UCSD-AML1 (cell line): ENCODE measurements around the gene SLC25A34.

Experiments
- DNase-seq: peaks from one replicate; lab custom pipeline; 2025; ENCODE audit not compliant: unreplicated experiment; lab: John Stamatoyannopoulos, UW

Gene SLC25A34

DNA sequence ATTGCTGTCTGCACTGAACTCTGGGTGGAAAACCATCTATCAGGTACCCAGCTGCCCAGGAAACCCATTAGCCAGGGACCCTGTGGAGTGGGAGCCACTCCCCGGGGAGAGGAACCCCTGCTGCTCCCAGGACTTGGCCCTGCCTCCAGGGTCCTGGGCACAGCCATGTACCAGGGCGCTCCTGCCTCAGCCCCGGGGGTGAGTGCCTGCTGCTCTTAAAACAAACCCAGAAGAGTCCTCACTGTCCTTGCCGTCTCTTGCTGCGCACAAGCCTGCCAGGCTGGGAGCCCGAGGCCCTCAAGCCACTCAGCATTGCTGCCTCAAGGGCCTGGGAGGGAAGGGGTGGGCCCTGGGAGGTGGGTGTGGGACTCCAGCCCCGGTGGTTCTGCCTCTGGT lies 3.4 kb upstream of the SLC25A34 start:
- DNase-seq: no peak

DNA sequence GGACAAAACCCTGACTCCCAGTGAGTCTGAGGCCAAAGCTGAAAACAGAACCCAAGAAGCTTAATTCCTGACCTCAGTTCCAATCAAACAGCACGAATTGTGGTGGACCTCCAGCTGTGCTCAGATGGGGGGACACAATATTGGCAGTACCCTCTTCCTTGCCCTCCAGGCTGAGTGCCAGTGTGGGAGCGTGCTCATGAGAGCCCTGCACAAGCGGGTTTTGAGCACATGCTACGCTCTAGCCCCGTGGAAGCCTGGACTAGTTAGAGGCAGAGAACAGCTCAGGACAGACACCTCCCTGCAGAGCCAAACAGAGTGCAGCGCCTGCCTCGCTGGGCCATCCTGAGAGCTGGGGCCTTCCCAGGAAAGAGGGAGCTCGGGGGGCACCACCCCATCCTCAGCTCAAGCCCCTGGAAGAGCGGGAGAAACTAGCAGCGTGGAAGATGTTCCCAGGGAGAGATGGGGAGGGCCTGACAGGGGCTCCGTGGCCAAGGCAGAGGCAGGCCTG lies 2.8 kb upstream of the SLC25A34 start:
- no peak for DNase-seq

DNA sequence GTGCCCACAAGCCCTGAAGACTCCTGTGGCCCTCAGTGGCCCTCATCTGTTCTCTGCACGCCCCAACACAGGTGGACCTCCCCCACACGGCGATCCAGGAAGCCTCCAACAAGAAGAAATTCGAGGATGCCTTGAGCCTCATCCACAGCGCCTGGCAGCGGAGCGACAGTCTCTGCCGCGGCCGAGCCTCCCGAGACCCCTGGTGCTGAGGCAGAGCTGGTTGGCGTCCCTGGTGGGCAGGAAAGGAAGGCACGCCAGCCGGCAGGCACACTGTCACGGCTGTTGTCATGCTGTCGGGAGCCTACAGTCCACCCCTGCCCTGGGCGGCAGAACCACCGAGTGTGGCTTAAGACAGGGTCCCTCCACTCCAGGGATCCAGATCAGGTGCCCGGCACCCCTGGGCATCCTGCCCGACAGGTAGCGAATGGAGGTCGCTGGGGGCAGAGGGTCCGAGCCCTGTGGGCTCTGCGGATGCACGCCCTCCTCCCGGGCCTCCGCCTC lies 2.3 kb upstream of the SLC25A34 start:
- no peak for DNase-seq

DNA sequence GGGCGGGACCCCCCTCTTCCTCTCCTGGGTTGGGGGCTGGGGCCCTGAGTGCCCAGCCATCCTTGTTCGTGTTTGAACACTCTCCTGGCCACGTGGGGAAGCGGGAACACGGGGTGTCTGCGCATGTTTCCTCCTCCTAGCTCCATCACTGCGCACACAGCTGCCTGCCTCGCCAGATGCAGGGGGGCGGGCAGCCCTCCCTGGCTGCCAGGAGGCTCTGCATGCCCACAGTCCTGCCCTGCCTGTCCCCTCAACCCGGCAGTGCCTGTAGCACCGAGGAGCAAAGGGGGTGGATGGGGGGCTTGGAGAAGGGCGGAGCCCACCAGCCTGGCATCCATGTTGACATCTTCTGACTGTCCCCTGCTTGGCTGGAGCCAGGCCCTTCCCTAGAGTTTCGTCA lies 1.8 kb upstream of the SLC25A34 start:
- DNase-seq: no peak

DNA sequence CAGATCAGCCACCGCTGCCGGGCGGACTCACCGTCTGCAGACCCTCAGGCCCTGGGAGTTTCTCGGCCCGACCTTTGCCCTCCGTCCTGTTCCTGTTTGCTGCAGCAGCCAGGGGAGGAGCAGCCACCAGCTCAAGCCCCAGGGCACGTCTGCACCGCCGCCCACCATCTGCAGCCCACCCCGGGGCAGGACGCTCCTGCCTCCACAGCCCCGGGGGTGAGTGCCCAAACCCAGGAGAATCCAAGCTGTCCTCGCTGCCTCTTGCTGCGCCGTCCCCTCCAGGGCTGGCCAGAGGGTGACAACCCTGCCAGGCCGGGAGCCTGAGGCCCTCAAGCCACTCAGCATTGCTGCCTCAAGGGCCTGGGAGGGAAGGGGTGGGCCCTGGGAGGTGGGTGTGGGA lies 1.2 kb upstream of the SLC25A34 start:
- DNase-seq: no peak

DNA sequence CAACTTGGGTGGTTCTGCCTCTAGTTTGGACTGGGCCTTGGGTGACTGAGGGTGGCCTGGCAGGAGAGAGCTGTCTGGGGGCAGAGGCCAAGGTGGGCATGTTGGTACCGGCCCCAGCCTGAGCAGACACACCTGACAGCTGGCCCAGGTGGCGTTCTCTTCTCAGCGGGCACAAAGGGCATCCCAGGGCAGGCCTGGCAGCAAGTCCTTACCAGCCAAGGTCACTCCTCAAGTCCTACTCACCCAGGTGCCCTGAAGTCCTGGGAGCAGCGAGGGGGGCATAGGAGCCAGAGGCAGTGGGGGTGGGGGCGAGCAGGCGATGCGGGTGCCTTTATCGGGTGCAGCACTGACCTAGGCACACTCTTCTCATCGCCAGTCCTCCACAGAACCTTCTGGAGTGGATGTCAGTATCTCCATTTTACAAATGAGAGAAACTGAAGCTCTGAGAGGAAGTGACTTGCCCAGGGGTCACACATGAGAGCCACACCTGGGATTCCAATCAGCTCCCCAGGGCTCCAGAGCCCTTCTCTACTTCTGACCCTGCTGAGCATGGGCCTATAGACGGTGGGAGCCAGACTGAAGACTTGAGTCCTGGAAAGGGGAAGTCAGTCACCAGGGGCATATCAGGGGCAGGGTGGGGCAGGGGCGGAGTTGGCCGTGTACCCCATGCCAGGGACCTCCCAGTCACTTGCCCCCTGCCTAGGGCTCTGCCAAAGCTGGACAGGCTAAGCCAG lies 587 bp upstream of the SLC25A34 start:
- DNase-seq: no peak

DNA sequence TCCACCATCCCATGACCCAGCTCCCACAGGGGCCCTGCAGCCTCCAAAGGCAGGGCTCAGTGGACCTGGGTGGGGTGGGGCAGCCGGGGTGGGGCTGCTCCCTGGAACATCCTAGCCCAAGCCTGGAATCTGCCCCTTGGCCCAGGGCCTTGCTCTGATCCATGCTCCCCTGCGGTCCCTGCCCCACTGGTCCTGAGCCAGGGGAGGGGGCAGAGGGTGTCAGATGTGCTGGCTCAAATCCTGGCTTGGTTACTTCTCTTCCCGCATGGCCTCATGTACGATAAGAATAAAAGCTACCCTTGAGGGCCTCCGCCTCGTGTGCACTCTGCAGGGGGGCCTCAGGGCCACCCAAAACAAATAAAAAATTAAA lies 819 bp downstream of the SLC25A34 start:
- DNase-seq: no peak

DNA sequence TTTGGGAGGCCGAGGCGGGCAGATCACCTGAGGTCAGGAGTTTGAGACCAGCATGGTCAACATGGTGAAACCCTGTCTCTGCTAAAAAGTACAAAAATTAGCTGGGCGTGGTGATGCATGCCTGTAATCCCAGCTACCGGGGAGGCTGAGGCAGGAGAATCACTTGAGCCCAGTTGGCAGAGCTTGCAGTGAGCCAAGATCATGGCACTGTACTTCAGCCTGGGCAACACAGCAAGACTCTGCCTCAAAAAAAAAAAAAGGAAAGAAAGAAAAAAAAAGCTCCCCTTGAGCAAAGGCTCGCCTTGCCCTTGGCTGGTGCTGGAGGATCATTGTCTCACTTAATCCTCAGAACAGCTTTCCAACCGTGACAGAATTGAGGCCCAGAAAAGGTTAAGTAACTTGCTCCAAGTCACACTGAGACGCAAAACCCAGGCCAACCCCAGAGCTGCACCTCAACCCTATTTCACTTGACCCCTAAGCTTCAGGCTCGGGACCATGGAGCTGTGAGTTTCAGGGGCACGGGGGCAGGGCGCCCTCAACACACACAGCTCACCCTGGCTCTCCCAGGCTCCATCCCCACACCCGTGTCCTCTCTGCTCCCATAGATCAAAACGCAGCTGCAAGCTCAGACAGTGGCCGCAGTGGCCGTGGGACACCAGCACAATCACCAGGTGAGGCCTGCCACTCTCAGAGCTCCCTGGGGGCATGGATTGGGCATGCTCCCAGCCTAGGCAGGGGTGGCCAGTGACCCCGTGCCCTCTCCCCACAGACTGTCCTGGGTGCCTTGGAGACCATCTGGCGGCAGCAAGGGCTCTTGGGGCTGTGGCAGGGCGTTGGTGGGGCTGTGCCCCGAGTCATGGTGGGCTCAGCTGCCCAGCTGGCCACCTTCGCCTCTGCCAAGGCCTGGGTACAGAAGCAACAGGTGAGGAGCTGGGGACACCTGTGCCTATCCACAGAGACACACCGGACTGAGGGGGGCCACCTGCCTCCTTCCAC lies 1.6 kb downstream of the SLC25A34 start:
- no peak for DNase-seq

DNA sequence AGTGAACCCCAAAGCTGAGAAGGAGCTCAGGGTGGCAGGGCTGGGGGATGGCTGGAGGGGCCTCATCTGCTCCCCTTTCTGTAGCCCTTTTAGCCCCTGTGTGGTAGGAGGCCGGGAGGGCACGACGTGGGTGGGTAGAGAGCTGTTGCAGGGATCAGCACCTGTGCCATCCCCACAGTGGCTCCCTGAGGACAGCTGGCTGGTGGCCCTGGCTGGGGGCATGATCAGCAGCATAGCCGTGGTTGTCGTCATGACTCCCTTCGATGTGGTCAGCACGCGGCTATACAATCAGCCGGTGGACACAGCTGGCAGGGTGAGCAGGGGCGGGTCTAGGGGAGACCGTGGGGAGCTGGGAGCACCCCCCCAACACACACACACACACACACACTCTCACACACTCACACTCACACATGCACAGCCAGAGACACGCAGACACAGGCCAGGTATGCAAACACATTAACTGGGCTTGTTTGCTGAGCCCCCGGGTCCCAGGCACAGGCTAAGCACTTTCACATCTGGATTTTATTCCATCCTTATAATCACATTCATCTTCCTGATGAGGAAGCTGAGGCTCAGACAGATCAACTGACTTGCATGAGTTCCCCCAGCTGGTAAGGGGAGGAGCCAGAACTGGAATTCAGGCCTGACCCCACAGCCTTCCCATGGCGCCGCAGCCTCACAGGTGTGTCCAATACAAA lies 2.5 kb downstream of the SLC25A34 start:
- DNase-seq: no peak

DNA sequence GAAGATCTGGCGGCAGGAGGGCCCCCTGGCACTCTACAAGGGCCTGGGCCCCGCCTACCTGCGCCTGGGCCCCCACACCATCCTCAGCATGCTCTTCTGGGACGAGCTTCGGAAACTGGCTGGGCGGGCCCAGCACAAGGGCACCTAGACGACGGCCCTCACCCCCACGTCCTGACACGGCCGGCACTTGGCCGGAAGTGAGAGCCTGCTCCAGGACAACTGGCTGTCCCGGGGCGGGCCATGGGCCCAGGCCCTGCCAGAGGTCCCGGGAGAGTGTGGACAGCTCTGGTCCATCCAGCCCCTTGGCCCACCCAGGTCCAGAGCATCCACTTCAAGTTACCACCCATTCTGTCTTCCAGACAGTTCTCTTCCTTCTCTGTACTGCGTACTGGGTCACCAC lies 3.2 kb downstream of the SLC25A34 start:
- DNase-seq: no peak

DNA sequence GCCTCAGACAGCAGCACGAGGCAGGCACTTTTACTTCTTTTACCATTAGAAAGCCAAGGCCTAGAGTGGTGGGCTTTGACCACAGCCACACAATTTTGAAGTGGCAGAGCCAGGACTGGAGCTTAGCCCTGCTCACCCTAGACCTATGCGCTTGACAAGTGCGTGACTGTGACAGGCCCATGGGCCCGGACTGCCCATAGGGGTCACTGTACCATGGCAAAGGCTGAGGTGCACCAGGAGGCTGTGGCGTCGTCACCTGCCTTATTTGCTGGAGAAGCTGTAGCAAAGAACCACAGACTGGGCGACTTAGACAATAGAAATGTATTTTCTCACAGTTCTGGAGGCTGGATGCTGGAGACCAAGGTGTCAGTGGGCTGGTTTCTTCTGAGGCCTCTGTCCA lies 3.7 kb downstream of the SLC25A34 start:
- no peak for DNase-seq

DNA sequence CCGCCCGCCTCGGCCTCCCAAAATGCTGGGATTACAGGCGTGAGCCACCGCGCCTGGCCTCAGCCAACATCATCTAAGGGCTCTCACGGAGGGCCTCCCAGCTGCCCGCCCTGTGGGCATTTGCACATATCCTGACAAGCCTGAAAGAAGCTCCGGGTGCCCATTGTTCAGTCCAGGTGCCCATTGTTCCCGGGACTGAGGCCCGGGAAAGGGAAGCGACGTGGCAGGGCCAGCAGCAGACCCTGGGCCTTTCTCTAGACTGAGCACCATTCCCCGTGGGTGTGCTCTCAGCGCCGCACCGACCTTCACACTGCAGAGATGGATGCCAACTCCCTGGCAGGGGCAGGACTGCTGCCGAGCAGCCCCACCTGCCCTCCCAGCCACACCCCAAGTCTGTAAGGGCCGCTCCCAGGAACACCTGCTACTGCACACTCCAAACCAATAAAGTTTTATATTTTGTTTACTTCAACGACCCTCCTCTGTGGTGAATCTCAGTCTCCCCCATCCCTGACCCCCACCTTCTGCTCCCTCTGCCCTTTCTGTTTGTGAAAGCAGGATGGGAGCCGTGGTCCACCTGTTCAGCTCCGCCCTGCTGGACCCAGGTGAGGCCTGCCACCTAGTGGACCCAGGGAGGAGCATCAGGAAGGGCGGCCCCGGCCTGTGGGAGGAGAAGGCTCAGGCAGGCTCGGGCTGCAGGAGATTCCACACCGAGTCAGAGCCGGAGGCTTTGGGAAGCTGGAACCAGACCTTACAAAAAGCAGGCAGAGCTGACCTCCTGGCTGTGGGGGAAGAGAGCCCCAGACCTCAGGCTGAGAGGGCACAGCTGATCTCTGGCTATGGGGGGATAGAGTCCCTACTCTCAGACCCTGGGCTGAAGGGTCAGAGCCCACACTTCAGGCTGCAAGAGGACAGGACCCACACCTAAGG lies 5.1 kb downstream of the SLC25A34 start:
- peak; percentile 60 for DNase-seq

DNA sequence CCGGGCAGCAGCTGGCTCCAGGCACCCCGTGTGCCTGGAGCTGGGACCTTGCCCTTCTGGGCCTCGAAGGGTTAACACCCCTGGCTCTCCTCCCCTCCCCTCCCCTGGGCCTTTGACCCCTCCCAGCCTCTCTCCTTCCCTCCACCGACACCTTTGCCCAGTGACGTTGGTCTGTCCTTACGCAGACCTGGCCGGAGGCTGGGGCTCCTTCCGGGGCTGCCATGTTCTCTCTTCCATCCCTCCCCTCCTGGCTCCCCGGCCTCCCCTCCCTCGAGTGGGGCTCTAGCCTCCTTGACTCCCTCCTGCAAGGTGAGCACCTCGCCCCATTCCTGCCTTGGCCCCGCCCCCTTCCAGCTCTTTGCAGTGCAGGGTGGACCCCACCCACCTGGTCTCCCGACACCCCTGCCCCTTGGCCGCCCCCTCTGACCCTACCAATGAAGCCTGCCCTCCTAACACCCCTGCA lies 6.3 kb downstream of the SLC25A34 start, which contains the start of gene TMEM82:
Gene TMEM82, plus strand, starts transcription at position 161 of the 463 bp plus-strand sequence. Its CDS starts 61 bp downstream, at position 222.
- DNase-seq: no peak

DNA sequence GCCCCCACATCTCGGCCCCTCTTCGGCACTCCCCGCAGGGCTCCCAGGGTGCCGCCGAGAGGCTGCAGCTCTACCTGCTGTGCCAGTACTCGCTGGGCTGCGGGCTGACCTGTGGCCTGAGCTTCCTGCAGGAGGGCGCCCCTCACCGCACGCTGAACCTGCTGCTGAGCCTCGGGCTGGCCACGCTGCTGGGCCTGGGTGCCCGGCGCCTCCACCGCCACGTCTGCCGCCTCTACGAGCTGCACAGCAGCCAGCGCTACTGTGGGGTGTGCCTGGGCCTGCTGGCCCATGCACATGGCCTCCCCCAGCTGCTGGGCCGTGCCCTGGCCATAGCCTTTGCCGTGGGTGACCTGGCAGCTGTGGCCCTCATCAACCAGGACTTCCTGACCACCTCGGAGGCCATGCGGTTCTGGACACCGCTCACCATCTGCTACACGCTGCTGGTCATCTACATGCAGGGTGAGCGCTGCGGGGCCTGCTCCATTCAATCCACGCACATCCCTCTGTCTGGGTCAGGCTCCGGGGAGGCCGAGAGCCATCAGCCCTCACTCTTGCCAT lies 8.1 kb downstream of the SLC25A34 start:
- DNase-seq: no peak

DNA sequence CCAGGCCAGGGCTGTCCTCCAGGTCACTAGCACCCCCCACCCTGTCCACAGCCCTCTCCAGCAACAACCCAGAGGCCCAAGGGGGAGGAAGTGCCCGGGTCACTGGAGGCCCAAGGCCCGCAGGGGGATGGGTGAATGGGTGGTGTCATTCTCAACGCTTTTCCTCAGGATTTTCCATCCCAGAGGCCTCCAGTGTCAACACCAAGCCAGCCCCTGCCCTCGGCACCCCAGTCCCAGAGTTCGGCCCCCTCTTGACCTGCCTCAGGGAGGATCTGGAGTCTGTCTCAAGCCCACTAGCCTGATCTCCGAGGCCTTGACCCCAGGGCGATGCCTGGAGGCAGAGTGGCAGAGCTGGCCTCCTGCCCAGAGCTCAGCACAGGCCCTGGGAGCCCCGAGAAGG lies 11.3 kb downstream of the SLC25A34 start:
- DNase-seq: no peak

DNA sequence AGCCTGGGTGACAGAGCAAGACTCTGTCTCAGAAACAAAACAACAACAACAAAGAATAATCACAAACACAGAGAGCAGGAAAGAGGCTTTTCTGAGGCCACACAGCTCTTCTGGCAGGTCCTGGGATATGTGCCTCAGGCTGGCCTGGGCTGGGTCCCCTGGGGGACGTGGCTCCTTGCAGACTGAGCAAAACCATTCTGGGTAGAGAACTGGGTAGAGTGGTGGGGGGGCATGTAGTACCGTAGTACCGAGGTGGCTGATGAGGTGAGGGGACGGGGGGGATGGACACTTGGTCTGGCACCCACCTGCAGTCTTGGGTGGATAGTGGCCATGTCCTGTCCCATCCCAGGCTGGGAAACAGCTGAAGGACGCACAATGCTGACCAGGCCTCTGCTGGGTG lies 12.2 kb downstream of the SLC25A34 start:
- no peak for DNase-seq

DNA sequence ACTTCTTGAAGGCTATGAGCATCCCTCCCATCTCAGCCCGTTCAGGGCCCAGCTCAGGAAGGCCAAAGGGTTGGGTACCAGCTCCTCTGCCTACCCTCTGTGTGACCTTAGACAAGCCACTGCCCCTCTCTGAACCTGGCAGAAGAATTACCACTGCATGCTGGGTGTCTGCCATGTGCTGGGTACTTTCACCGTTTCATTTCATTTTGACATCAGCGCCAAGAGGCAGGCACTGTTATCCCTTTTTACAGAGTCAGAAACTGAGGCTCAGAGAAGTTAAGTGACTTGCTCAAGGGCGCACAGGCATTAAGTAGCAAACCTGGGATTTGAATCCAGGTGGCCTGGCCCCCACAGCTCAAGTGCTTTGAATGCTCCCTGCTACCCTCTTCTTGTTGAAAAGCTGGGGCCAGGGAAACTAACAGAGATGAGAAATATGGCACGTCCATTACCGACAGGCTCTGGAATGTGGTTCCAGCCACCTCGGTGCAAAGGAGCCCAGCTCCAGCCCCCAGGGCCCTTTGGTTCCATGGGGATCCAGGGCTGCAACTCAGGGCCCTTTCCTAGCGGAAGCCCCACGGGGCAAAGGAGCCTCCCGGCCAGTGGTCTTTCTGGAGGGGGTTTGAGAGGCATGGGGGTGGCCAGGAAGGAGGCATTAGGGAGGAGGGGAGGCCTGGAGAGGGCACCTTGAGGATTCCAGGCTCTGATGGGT lies 12.8 kb downstream of the SLC25A34 start:
- no peak for DNase-seq

DNA sequence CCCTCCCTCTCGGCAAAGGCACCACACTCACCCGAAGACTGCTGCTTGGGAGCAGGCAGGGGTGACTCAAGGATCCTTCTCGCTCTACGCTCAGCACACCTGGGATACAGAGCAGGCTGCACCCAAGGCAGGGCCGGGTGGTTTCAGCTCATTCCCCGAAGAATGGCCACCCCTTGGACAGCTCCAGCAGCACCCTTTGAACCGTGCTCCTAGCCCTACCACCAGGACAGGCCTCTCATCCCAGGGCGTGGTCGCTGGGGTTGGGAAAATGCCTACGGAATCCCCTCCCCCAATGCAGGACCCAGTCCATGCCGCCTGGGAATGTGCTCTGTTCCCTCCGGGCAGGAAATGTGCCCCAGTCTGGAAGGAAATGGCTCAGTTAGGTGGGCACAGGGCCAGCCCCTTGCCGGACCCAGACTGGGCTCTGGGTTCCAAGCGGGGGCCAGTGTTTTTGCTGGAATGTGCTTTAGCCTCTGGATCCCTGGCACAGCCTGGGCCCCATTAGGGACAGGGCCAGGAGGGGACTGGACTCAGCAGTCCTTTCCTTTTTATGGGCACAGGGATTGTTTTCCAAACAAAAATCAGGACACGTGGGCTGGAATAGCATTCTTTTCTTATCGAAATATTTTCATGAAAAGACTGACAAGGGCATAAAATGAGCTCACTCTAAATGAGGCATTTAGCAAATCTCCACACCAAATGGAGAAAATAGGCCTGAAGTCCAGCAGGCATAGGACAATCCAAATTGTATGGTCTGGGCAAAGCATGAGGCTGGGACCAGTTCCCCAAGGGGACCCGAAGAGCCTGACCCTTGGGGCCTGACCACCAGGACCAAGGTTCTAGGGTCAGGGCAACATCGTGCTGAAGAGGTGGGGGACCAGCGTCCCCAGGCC lies 13.6 kb downstream of the SLC25A34 start:
- DNase-seq: no peak
